Eye (tissue), 1 donor: Measurements from ENCODE around the gene ZFYVE28.

Experiments
- DNase-seq: peaks from one replicate; pipeline ENCODE4 v3.0.0-alpha.2; 2015

The ZFYVE28 gene

GRCh38 chr4:2408976-2409375 is 9.5 kb downstream of the ZFYVE28 start:
- DNase-seq, result no peak

DNA sequence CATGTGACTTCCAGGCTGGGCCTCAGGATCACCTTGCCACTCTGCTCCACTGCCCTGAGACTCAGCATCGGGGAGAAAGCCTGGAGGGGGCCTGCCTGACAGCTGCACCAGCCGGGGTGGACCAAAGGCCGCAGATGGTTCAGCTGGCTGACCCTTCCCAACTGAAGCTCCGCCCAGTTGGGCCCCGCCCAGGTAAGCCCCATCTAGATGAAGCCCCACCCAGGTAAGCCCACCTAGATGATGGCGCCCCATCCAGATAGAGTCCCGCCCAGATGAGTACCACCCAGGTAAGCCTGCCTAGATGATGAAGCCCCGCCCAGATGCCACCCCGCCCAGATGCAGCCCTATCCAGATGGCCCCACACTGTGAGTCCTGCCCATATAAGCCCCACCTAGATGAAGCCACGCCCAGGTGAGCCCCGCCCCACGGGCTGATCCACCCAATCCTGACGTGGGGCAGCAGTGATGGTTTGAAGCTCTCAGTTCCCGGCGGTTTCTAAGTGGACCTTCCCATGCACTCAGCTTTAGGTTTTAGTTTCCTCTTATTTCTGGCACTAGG is 10.0 kb downstream of the ZFYVE28 start:
- no peak for DNase-seq

DNA sequence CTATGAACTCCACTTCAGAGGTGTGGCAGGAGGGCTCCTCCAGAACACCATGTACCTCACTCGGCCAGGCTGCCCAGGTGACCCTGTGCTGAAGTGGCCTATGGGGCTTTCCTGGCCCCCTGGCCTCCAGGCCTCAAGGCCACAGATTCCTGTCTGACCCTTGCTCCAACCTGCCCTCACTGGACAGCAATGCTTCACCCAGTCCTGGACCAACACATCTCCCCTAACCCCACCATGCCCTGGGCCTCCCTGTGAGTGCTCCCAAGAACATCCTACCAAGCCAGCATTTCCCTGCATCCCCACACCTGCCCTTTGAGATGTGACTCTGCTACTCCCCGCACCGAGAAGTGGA is 10.5 kb downstream of the ZFYVE28 start:
- no peak for DNase-seq

DNA sequence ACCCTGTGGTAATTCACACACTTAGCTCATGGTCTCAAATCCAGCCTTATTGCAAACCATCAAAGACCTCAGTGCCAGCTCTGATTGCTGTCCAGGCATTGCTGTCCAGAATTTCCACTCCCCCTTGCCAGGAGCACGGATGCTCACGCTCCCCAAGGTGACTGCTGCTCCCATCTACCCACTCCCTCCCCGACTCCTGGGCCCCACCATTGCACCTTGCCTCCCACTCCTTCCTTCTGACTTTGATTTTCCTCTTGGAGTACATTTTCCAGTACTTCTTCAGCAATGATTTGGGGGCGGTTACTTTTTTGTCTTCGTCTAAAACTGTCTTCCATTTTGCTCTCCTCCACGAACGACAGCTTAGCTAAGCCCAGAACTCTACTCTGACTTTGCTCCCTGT is 11.5 kb downstream of the ZFYVE28 start:
- no peak for DNase-seq

DNA sequence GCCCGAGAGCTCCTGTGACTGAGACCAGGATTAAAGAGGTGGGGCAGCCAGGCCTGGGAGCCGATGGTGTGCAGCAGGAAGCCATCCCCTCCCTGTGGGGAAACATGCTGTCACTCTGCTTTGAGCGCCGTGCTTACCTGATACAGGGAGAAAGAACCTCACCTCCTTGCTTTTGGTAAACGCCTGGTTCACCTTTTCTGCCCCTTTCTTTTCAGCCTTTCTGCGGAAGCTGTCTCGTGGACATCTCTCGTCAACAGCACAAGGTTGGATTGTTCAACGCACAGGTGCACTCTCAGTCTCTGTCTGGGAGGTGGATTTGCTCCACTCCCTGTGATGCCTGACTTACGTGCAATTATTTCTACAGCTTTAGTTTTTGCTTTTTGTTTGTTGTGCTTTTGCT is 12.0 kb downstream of the ZFYVE28 start:
- DNase-seq, result no peak

- no peak for DNase-seq
These were observed 15.5 kb downstream of the ZFYVE28 start for GRCh38 chr4:2402941-2403340.

DNA sequence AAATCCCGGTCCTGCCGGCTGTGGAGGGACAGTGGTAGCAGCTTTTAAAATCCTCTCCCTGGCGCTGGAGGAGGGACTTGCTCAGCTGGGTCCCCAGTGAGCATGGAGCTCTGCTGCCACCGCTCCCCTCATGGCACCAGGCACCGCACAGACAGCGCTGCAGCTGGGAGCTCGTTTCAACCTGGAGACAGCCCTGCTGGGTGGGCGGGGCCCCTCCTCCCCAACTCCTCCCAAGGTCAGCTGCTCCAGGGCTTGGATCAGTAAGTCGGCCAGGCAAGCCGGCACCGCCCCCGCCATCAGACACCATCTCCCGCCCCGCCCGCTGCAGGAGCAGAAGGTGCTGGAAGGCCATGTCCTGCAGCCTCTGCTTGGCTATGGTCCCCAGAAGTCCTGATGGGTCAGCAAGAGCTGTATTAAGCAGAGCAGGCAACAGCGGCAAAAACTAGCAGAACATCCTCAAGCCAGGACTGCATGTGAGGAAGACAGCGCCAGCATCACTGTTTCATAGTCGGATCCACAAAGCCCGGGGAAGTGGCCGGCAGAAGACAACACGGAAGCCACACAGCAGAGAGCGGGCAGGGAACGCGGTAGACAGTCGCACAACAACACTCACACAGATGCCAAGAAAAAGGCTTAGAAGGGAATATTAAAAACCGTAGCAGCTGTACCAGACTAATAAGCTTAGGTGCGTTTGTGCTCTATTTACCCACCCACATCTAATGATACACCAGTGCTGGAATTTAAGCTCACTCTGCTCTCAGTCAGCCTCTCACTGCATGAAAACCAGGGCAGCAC is 16.2 kb downstream of the ZFYVE28 start:
- DNase-seq, result peak; percentile 81

GRCh38 chr4:2401610-2401983 is 16.8 kb downstream of the ZFYVE28 start:
- DNase-seq, result no peak

DNA sequence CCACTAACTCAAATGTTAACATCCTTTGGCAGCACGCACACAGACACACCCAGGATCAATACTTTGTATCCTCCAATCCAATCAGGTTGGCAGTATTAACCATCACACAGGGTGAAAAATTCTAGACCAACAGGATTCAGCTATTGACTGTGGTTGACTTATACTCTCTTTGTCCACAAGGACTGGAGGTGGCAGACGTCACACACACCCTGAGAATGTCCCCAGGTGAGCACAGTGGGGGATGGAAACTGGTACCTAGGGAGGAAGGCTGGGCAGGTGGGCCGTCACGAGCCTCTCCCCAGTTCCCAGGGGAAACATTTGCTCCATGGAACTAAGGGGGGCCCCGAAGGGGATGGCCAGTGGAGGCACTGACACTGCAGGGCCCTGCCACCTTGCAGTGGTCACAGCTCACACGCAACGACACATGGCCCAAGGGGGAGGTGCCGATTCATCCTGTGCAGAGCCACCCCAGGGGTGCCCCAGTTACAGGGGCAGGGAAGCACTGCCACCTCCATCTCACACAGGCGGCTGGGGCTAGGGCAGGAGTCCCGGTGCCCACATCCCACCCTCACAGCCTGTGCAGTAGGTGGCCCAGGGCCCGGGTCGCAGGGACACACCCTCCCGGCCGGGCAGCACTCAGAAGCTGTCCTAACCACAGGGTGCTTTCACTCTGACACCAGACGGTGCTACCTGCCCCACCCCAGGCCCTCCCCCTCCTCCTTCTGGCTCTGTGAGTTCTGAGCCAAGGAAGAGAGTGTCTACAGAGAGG is 17.4 kb downstream of the ZFYVE28 start:
- no peak for DNase-seq

GRCh38 chr4:2399631-2400190 is 18.7 kb downstream of the ZFYVE28 start:
- DNase-seq, result no peak

DNA sequence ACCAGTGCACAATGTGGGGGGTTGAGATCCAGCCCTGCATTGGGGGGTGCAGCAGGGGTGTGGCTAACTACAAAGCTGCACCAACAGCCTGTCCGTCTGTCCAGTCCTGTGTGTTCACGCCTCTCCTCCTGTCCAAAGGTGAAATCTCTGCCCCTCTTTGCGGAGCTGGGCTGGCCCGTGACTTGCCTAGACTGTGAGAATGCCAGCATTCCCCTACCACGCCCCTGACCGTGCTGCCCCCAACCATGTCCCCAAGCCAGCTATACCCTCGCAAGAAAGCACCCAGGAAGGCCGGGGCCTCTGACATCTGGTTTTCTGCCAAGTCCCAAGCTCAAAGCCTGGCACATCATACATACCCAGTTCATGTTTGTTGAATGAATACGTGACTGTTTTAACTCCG is 19.2 kb downstream of the ZFYVE28 start:
- no peak for DNase-seq

- no peak for DNase-seq
These were observed 20.7 kb downstream of the ZFYVE28 start for GRCh38 chr4:2397596-2398379.

- DNase-seq, result no peak
These were observed 21.6 kb downstream of the ZFYVE28 start for GRCh38 chr4:2396781-2397368.

DNA sequence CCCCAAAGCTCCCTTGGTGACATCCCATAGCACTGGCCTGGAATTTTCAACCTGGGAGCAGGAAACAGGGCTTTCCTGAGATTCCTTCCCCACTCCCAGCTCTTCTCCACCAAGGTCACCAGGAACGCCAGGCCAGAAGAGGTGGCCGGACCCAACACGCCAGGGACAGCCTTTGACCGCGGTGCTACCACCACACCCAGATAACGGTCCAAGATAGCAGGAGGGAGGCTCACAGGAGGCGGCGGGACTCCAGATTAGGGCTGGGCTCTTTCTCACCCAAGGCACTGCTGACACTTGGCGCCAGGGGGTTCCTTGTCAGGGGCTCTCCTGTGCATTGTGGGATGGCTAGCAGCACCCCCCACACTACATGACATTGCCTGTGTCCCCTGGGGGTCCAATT is 22.9 kb downstream of the ZFYVE28 start:
- no peak for DNase-seq

GRCh38 chr4:2395038-2395437 is 23.4 kb downstream of the ZFYVE28 start:
- no peak for DNase-seq

DNA sequence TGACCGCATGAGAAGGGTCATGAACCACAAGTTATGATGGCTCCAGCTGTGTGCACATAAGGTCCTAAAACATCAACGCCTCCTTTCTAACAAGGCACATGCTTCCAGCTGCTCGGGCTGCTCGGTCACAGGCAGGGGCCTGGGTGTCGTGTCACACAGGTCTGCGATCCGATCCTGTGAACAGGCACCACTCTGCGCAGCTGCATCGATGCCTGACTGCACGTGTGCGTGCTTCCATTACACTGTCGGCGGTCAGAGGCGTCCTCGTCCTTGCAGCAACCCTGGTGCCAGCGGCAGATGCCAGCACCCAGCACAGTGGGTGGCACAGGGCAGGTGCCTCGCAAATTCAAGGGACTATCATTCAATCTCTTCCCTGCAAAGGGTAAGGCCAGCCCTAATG is 23.9 kb downstream of the ZFYVE28 start:
- no peak for DNase-seq

DNA sequence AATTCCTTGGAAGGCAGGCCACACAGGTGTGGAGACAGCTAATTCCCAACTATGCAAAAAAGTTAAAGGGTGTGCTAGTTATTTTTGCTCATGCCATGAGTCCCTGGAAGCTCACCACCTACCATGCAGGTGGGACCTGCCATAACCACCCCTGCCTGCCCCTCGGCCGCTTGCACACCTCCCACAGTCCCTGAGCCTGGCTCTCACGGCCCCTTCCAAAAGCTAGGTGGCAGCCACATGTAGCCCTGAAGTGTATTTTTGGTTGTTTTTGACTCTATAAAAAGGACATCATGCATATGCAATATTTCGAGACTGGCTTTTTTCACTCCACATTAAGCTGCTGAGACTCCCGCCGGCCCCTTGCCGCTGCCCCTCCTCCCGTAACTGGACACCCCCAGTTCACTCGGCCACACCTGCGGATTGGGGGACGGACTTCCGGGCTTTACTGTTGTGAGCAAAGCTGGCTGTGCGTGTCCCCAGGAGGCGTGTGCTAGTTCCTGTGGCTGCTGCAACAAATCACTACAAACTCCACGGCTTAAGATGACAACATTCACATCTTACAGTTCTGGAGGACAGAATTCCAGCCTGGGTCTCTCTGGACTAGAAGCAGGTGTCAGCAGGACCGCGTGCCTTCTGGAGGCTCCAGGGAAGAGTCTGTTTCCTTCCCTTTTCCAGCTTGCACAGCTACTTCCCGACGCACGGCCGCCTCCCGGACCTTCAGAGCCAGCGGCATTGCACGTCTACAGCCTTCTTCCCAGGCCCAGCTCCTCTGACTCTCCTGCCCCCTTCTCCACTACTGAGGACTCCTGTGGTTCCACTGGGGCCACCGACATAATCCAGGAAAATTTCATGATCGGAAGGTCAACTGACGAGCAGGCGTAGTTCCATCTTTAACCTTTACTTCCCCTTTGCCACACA is 24.8 kb downstream of the ZFYVE28 start:
- peak; percentile 68 for DNase-seq

DNA sequence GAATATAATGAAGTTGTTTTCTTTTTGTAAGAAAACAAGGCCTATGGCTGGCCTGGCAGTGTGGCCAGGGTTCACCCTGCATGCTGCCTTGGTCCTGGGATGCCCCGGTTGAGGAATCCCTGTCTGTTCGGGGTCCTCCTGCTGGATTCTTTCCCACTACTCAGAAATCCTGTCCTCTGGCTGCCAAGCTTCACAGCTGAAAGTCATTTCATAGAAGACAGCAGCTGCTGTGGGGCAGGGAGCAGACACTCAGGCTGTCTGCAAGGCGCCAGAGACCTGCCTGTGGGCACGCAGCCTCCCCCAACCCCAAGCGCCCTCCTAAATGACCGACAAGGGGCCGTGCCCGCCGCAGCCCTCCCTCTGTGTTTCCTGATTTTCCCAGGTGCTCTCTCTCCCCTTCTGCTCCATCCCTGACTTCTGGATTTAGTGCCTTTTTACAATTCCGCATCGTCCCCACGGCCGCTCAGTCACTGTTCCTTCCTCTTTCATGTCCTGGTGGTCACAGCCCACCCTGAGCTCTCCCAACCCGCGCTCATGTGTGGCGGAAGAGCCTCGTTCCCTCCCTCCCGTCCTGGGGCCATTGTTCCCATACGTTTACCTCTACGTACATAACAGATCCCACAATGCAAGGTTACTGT is 27.5 kb downstream of the ZFYVE28 start:
- peak; percentile 60 for DNase-seq

GRCh38 chr4:2390146-2390545 is 28.3 kb downstream of the ZFYVE28 start:
- DNase-seq, result no peak

DNA sequence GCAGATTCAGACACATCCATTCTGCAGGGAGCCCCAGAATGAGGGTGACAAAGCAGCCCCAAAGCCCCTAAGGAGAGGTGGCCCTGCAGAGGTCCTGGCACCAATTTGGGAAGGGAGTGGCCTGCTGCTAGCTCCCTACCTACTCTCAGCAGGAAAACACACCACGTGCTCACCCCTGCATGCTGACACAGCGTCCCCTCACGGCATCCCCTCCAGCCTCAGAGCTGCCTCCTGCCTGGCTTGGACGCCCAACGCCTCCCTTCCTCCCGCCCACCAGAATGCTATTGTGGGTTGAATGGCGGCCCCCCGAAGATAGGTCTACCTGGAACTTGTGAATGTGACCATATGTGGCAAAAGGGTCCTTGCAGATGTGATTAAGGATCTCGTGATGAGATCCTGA is 28.8 kb downstream of the ZFYVE28 start:
- no peak for DNase-seq
